Measurements from ENCODE around the gene B4GALNT2.

DNA sequence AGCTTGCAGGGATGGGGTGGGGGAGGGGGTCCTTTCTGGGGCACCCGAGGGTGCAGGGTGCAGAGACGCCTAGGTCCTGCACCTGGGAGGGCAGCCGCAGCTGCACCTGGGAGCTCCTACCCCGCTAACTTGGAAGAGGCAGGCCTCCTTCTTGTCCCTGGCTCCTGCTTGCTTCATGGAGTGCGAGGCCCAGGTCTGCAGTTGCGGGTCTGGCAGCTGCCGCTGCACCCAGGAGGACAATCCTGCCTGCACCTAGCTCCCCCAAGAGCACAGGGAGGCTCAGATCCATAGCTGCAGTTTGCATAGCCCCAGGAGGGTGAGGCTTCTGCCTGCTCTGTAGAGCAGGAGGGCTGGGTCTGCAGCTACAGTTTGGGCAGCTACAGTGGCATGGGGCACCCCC lies 51.2 kb downstream of the B4GALNT2 start:
- TF ChIP-seq BRCA1 (IDR thresholded peaks at IDR 0.05; ENCODE audit: low read depth, low read length) (no peak), BCL11A (IDR thresholded peaks at IDR 0.05; ENCODE audit: low read depth in 2 of 2, low read length in 2 of 2) (no peak), CBX8 (IDR thresholded peaks at IDR 0.05; ENCODE audit: borderline replicate concordance, low read depth, low read length) (no peak), TAF1 (IDR thresholded peaks at IDR 0.05; ENCODE audit: low read depth, low read length) (no peak), POLR2A (IDR thresholded peaks at IDR 0.05; ENCODE audit: control extremely low read depth in 1 of 2, low read depth in 2 of 2, low read length in 2 of 2) (no peak), EZH2 (IDR thresholded peaks at IDR 0.05; ENCODE audit: low read depth, low read length, severe bottlenecking) (no peak), CTCF (IDR thresholded peaks at IDR 0.05; ENCODE audit: control extremely low read depth in 1 of 3, insufficient read depth in 1 of 3, low read depth in 1 of 3, low read length in 3 of 3) (no peak), MAX (IDR thresholded peaks at IDR 0.05) (no peak), SAP30 (IDR thresholded peaks at IDR 0.05; ENCODE audit: insufficient read depth, insufficient replicate concordance, low read length) (no peak), HDAC6 (IDR thresholded peaks at IDR 0.05; ENCODE audit: low read depth, low read length) (no peak), NRF1 (IDR thresholded peaks at IDR 0.05; ENCODE audit: low read depth, low read length) (no peak)
